GM12878 (cell line): ENCODE measurements around the gene CALD1. TPM values are rescaled to one million over a fixed set of nuclear protein-coding genes. Genes with fewer than 3 reads are reported as not detected.

ENCODE experiments used
- ATAC-seq: fragments of 200-7000 bp; cut with Tn5 transposase; 3 replicates; pipeline ENCODE4 v1.9.1; 2020; ENCODE audit warnings: mild to moderate bottlenecking, moderate library complexity
- BruUV-seq: library from RNA; stranded (reverse); fragments of 400-500 nt; replicated peaks from 2 replicates; lab custom pipeline; 2021; lab: Mats Ljungman, UMichigan
- CTCF ChIA-PET: fragments of 300-600 bp; sonication (Branson Sonifier 250); formaldehyde crosslinking; extraction: SDS; loops from one replicate; lab custom pipeline; 2021; ENCODE audit warnings: inconsistent platforms; lab: Yijun Ruan, JAX
- POLR2A ChIA-PET: fragments of 350-600 bp; formaldehyde crosslinking; extraction: SDS; loops from one replicate; lab custom pipeline; 2021; ENCODE audit warnings: inconsistent platforms; lab: Charles Lee
- RAD21 ChIA-PET: fragments of 300-600 bp; sonication (Branson Sonifier 250); formaldehyde crosslinking; loops from one replicate; lab custom pipeline; 2023; ENCODE audit warnings: antibody characterized with exemption; ENCODE audit not compliant: unreplicated experiment; lab: Charles Lee
- SMC1A ChIA-PET: fragments of 300-600 bp; sonication (Branson Sonifier 250); formaldehyde crosslinking; loops from one replicate; lab custom pipeline; 2023; ENCODE audit not compliant: unreplicated experiment, uncharacterized antibody; lab: Charles Lee
- DNase-seq: peaks from one replicate; pipeline ENCODE4 v3.0.0-alpha.2; 2011; ENCODE audit warnings: low read depth, low spot score
- FAIRE-seq: peaks from 3 replicates; lab custom pipeline; 2011; peaks lifted over from hg19 to GRCh38; lab: Jason Lieb, UNC
- H2AFZ ChIP-seq: 2 replicates; pipeline ENCODE4 v1.6.0; 2011; ENCODE audit warnings: low read depth, low read length, control low read depth; ENCODE audit not compliant: control insufficient read depth
- H3K27ac ChIP-seq: 2 replicates; pipeline ENCODE4 v1.5.1; 2011; ENCODE audit warnings: control low read depth; ENCODE audit not compliant: control insufficient read depth, insufficient read depth
- H3K27me3 ChIP-seq, 2 experiments: replicated peaks in 1 of 2; 2 replicates each; pipeline versions ENCODE4 v1.6.0 to v1.6.1; 2011; ENCODE audit warnings: low read length in 1 of 2; ENCODE audit not compliant: control insufficient read depth in 2 of 2, insufficient read depth in 2 of 2
- H3K36me3 ChIP-seq, 2 experiments: 2 replicates each; pipeline ENCODE4 v1.5.1; 2011; ENCODE audit warnings: low read length in 1 of 2; ENCODE audit not compliant: control insufficient read depth in 2 of 2, insufficient read depth in 2 of 2
- H3K4me1 ChIP-seq: 2 replicates; pipeline ENCODE4 v1.6.1; 2011; ENCODE audit warnings: mild to moderate bottlenecking, low read length, moderate library complexity, mixed read lengths; ENCODE audit not compliant: control insufficient read depth, insufficient read depth
- H3K4me2 ChIP-seq: 2 replicates; pipeline ENCODE4 v1.6.0; 2011; ENCODE audit warnings: control low read depth; ENCODE audit not compliant: control insufficient read depth, insufficient read depth
- H3K4me3 ChIP-seq: fragments of 200-600 bp; sonication (generic); 2 replicates; pipeline ENCODE4 v1.5.1; 2016
- H3K79me2 ChIP-seq: 2 replicates; pipeline ENCODE4 v1.6.0; 2011; ENCODE audit warnings: low read length; ENCODE audit not compliant: control insufficient read depth, insufficient read depth
- H3K9ac ChIP-seq: 2 replicates; pipeline ENCODE4 v1.8.0; 2011; ENCODE audit warnings: low read length, control low read depth, mixed read lengths; ENCODE audit not compliant: control insufficient read depth, insufficient read depth
- H3K9me3 ChIP-seq: replicated peaks from 3 replicates; pipeline ENCODE4 v1.5.1; 2011; ENCODE audit warnings: mild to moderate bottlenecking, low read length; ENCODE audit not compliant: control insufficient read depth, insufficient read depth
- H4K20me1 ChIP-seq: 2 replicates; pipeline ENCODE4 v1.6.0; 2011; ENCODE audit not compliant: control insufficient read depth, insufficient read depth
- BCL11A ChIP-seq: IDR thresholded peaks from 2 replicates; pipeline ENCODE4 v1.6.1; 2011; ENCODE audit warnings: low read depth, low read length
- BMI1 ChIP-seq: fragments of 450-650 bp; IDR thresholded peaks from 2 replicates; pipeline ENCODE4 v1.6.1; 2016; ENCODE audit warnings: mild to moderate bottlenecking, moderate library complexity, borderline replicate concordance
- CHD4 ChIP-seq: fragments of 200-600 bp; sonication (generic); IDR thresholded peaks from 2 replicates; pipeline ENCODE4 v1.6.1; 2016; ENCODE audit warnings: mild to moderate bottlenecking
- EZH2 ChIP-seq: IDR thresholded peaks from 2 replicates; pipeline ENCODE4 v1.6.1; 2012; ENCODE audit warnings: low read depth, mild to moderate bottlenecking, control low read depth, inconsistent platforms, low read length, borderline replicate concordance; ENCODE audit not compliant: control insufficient read depth
- HDAC6 ChIP-seq: fragments of 200-600 bp; sonication (generic); IDR thresholded peaks from one replicate; pipeline ENCODE4 v1.8.0; 2017; ENCODE audit warnings: antibody characterized with exemption; ENCODE audit not compliant: unreplicated experiment
- MEF2B ChIP-seq: fragments of 450-650 bp; IDR thresholded peaks from 2 replicates; pipeline ENCODE4 v1.6.1; 2018; ENCODE audit warnings: mild to moderate bottlenecking, moderate library complexity; ENCODE audit not compliant: partially characterized antibody, poor library complexity, severe bottlenecking
- MYB ChIP-seq: fragments of 150-350 bp; IDR thresholded peaks from 2 replicates; pipeline ENCODE4 v1.6.1; 2014; ENCODE audit warnings: mild to moderate bottlenecking, low read depth, low read length, borderline replicate concordance
- NRF1 ChIP-seq: conservative IDR thresholded peaks from 2 replicates; pipeline ENCODE4 v1.6.1; 2011; ENCODE audit warnings: mild to moderate bottlenecking, low read depth, low read length, improper control_type of control experiment
- POLR2AphosphoS2 ChIP-seq: IDR thresholded peaks from 2 replicates; pipeline ENCODE4 v1.6.1; 2011; ENCODE audit warnings: low read depth, mild to moderate bottlenecking, low read length, improper control_type of control experiment, moderate library complexity
- SIN3A ChIP-seq: IDR thresholded peaks from 2 replicates; pipeline ENCODE4 v1.6.1; 2012; ENCODE audit warnings: low read depth, low read length, improper control_type of control experiment
- WGBS: methylation state at CpG from one replicate; pipeline ENCODE4 v1.1.6; 2016; ENCODE audit warnings: low lambda C conversion rate; ENCODE audit not compliant: insufficient replicate concordance, insufficient coverage; ENCODE audit errors: missing lambda C conversion rate; 5-methylcytosine and 5-hydroxymethylcytosine counted together
- in situ Hi-C: fragments of 300-500 bp; cut with MboI; formaldehyde crosslinking; loops from 9 replicates; pipeline ENCODE4 v1.14.3; 2018; ENCODE audit warnings: mixed read lengths
- intact Hi-C: fragments of 100-400 bp; cut with micrococcal nuclease; formaldehyde crosslinking; loops from one replicate; pipeline ENCODE4 v1.14.2; 2022; ENCODE audit not compliant: unreplicated experiment
- polyA plus RNA-seq, 11 experiments: library from polyadenylated mRNA; depleted of rRNA in 4 of 11; unstranded in 6 of 11; stranded (reverse) in 5 of 11; fragments of >200 nt; fragmentation: Nextera tagmentation in 4 of 11; fragmentation: Illumina TruSeq in 1 of 11; extraction: Ambion mirVana in 4 of 11; extraction: Trizol in 1 of 11; gene quantifications; 1 replicate in 1 of 11; 2 replicates in 10 of 11; pipeline versions ENCODE4 v1.2.1 to v1.2.3, GENCODE V29; 2011 to 2016; ENCODE audit warnings: inconsistent platforms in 2 of 11, missing spikeins in 2 of 11, low read depth in 1 of 11
- total RNA-seq, 4 experiments: library from RNA; depleted of rRNA in 3 of 4; stranded (reverse); fragments of >200 nt in 3 of 4; fragmentation: Illumina TruSeq in 1 of 4; extraction: Trizol in 1 of 4; gene quantifications; 2 replicates each; pipeline versions ENCODE4 v1.2.1 to v1.2.3, GENCODE V29; 2013 to 2021
- TF ChIP-seq, protein P1 (sequence below): fragments of 450-650 bp; IDR thresholded peaks from 2 replicates; pipeline ENCODE4 v1.6.1; 2017; ENCODE audit warnings: mild to moderate bottlenecking, moderate library complexity
- TF ChIP-seq, protein P2 (sequence below): IDR thresholded peaks from 2 replicates; pipeline ENCODE4 v1.6.1; 2011; ENCODE audit warnings: mild to moderate bottlenecking, low read depth, low read length, moderate library complexity; ENCODE audit not compliant: insufficient replicate concordance

The CALD1 gene
- total and polyA plus RNA-seq, 10 of the 15 experiments (the other 5 are each of a cell fraction or from before 2014, with no cell fraction given): 0.03 to 1.3 (median 0.22) TPM

DNA sequence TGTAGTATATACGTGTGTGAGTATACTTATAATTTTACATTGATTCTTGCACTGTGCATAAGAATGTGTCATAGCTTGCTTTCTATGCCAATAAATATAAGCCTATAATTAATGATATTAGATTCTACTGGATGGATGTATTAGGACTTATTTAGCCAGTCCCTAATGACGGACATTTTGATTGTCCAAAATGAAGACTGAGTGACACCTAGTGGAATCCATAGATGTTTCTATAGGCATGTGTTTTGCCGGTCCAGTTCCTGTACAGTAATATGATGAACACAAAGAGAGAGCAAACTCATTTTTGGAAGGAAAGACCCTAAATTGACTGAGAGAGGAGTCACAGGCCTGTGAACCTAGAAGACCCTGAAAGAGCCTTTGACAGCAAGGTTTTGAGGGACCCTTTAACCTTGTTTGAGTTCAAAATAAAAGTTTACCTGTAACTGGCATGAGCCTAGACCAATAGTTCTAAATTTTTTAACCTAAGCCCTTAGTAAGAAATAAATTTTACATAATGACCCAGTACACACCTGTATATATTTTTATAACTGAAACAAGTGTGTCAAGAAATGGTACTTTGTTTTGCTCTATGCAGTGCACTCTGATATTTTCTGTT lies 164.5 kb downstream of the CALD1 start (continued):
- TF ChIP-seq BCL11A (no peak), POLR2AphosphoS2 (no peak)
- TF ChIP-seq, all 136 proteins: peak for 6

DNA sequence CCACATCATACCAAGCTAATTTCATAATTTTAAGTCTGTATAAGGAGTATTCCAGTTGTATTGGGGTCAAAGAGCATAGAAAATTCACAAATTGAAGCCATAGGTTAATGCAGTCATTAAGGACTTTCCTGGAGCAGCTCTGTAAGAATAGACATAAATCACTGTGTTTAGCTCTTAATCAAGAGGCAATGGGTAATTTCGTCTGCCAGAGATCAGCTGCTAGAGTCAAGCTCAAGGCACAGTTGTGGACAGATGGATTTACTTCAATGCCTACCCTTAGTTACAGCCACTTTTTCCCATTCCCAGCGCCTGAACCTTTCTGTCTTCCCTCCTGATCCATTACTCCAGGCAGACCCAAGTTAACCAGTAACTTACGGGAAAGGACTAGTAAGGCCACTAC lies 166.3 kb downstream of the CALD1 start:
- ATAC-seq (no peak), DNase-seq (no peak), FAIRE-seq (no peak)
- intact Hi-C loops: loop anchor here (10.0 kb wide), 2 partner anchors 191 to 431 kb away; no protein-coding TSS in a partner anchor
- no peaks in the 10 kb centered on the region for H3K79me2 ChIP-seq
- H3K9ac ChIP-seq: no peak overlapping the region
- no peak for TF ChIP-seq NRF1
- TF ChIP-seq, protein P1, sequence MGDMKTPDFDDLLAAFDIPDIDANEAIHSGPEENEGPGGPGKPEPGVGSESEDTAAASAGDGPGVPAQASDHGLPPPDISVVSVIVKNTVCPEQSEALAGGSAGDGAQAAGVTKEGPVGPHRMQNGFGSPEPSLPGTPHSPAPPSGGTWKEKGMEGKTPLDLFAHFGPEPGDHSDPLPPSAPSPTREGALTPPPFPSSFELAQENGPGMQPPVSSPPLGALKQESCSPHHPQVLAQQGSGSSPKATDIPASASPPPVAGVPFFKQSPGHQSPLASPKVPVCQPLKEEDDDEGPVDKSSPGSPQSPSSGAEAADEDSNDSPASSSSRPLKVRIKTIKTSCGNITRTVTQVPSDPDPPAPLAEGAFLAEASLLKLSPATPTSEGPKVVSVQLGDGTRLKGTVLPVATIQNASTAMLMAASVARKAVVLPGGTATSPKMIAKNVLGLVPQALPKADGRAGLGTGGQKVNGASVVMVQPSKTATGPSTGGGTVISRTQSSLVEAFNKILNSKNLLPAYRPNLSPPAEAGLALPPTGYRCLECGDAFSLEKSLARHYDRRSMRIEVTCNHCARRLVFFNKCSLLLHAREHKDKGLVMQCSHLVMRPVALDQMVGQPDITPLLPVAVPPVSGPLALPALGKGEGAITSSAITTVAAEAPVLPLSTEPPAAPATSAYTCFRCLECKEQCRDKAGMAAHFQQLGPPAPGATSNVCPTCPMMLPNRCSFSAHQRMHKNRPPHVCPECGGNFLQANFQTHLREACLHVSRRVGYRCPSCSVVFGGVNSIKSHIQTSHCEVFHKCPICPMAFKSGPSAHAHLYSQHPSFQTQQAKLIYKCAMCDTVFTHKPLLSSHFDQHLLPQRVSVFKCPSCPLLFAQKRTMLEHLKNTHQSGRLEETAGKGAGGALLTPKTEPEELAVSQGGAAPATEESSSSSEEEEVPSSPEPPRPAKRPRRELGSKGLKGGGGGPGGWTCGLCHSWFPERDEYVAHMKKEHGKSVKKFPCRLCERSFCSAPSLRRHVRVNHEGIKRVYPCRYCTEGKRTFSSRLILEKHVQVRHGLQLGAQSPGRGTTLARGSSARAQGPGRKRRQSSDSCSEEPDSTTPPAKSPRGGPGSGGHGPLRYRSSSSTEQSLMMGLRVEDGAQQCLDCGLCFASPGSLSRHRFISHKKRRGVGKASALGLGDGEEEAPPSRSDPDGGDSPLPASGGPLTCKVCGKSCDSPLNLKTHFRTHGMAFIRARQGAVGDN: no peak
- TF ChIP-seq MYB: no peak
- TF ChIP-seq CHD4: no peak
- TF ChIP-seq HDAC6: no peak
- TF ChIP-seq, protein P2, sequence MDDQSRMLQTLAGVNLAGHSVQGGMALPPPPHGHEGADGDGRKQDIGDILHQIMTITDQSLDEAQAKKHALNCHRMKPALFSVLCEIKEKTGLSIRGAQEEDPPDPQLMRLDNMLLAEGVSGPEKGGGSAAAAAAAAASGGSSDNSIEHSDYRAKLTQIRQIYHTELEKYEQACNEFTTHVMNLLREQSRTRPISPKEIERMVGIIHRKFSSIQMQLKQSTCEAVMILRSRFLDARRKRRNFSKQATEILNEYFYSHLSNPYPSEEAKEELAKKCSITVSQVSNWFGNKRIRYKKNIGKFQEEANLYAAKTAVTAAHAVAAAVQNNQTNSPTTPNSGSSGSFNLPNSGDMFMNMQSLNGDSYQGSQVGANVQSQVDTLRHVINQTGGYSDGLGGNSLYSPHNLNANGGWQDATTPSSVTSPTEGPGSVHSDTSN: no peak
- TF ChIP-seq EZH2: no peak
- no peak for TF ChIP-seq MEF2B
- TF ChIP-seq SIN3A: no peak
- TF ChIP-seq BMI1: no peak
- H2AFZ ChIP-seq: no peak overlapping the region
- ChIA-PET RAD21 (interaction anchor here (0.6 to 6.4 kb wide), 18 partner anchors 8 to 390 kb away, joined by 3 to 112 read pairs (median 4); partner anchors contain the start of genes AGBL3, CYREN and TMEM140), SMC1A (interaction anchor here (0.7 to 4.5 kb wide), 23 partner anchors 12 to 516 kb away, joined by 3 to 44 read pairs (median 4); partner anchors contain the start of gene CYREN), CTCF (interaction anchor here (0.7 to 9.4 kb wide), 19 partner anchors 8 to 431 kb away, joined by 3 to 168 read pairs (median 4); partner anchors contain the start of genes AGBL3 and TMEM140), POLR2A (interaction anchor here (0.5 to 1.0 kb wide), 3 partner anchors 13 to 224 kb away, joined by 3 to 4 read pairs (median 3); no protein-coding TSS in a partner anchor)
- no peak overlapping the region for H3K27ac ChIP-seq
- H4K20me1 ChIP-seq: no peaks in the 10 kb centered on the region
- 40% methylated on average over 3 of the region's 3 CpGs for WGBS
- H3K4me3 ChIP-seq: no peak overlapping the region
- no TSS peak for BruUV-seq
- in situ Hi-C loops: loop anchor here (5.0 kb wide), 1 partner anchor 313 kb away; no protein-coding TSS in a partner anchor
- H3K27me3 ChIP-seq: no peaks in the 10 kb centered on the region
- no peaks in the 10 kb centered on the region for H3K36me3 ChIP-seq
- no peaks in the 10 kb centered on the region for H3K9me3 ChIP-seq
- no peaks in the 10 kb centered on the region for H3K4me1 ChIP-seq
- H3K4me2 ChIP-seq: no peak overlapping the region
